K562 (cell line): ENCODE data around the gene P2RY11. TPM values are rescaled to one million over a fixed set of nuclear protein-coding genes. Genes with fewer than 3 reads are reported as not detected.

Source experiments
- ATF3 ChIP-seq, 2 experiments: fragments of 450-650 bp in 1 of 2; sonication (generic) in 1 of 2; formaldehyde crosslinking in 1 of 2; IDR thresholded peaks in 1 of 2; conservative IDR thresholded peaks in 1 of 2; 2 replicates each; pipeline versions ENCODE4 v1.6.1 to v1.8.1; 2016 to 2023; ENCODE audit warnings: mild to moderate bottlenecking in 2 of 2, moderate library complexity in 2 of 2, inconsistent platforms in 1 of 2, missing genetic modification reagents in 1 of 2
- DNMT1 ChIP-seq: fragments of 450-650 bp; IDR thresholded peaks from 2 replicates; pipeline ENCODE4 v1.6.1; 2016; ENCODE audit warnings: antibody characterized with exemption, mild to moderate bottlenecking
- DPF2 ChIP-seq: fragments of 450-650 bp; IDR thresholded peaks from 2 replicates; pipeline ENCODE4 v1.6.1; 2016
- ETV5 ChIP-seq: sonication (generic); formaldehyde crosslinking; IDR thresholded peaks from 2 replicates; pipeline ENCODE4 v1.4.0; 2020; ENCODE audit warnings: low read depth, mild to moderate bottlenecking, missing genetic modification reagents
- FOXA3 ChIP-seq, 2 experiments: fragments of 450-650 bp in 1 of 2; sonication (generic) in 1 of 2; formaldehyde crosslinking; IDR thresholded peaks in 1 of 2; conservative IDR thresholded peaks in 1 of 2; 2 replicates each; pipeline versions ENCODE4 v1.4.0 to v1.8.0; 2020 to 2022; ENCODE audit warnings: mild to moderate bottlenecking in 2 of 2, missing genetic modification reagents in 1 of 2
- HDAC2 ChIP-seq: fragments of 450-650 bp; IDR thresholded peaks from 2 replicates; pipeline ENCODE4 v1.6.1; 2016; ENCODE audit warnings: mild to moderate bottlenecking
- HOMEZ ChIP-seq: fragments of 250-450 bp; sonication (Bioruptor Pico); IDR thresholded peaks from 2 replicates; pipeline ENCODE4 v1.4.0; 2020; ENCODE audit warnings: mild to moderate bottlenecking, moderate library complexity
- HOXB6 ChIP-seq: fragments of 250-450 bp; sonication (Bioruptor Pico); IDR thresholded peaks from 2 replicates; pipeline ENCODE4 v1.5.1; 2022; ENCODE audit warnings: mild to moderate bottlenecking, borderline replicate concordance
- IFI16 ChIP-seq: fragments of 250-450 bp; sonication (Bioruptor Pico); IDR thresholded peaks from 2 replicates; pipeline ENCODE4 v2.1.2; 2022; ENCODE audit warnings: mild to moderate bottlenecking, inconsistent platforms
- MCM5 ChIP-seq: fragments of 450-650 bp; IDR thresholded peaks from 2 replicates; pipeline ENCODE4 v1.6.1; 2016; ENCODE audit warnings: low read depth
- NKRF ChIP-seq: fragments of 450-650 bp; IDR thresholded peaks from 2 replicates; pipeline ENCODE4 v1.6.1; 2016; ENCODE audit warnings: borderline replicate concordance
- POLR2B ChIP-seq: fragments of 450-650 bp; IDR thresholded peaks from 2 replicates; pipeline ENCODE4 v1.6.1; 2018; ENCODE audit warnings: low read depth; ENCODE audit not compliant: partially characterized antibody
- PRDM10 ChIP-seq: fragments of 450-650 bp; IDR thresholded peaks from 2 replicates; pipeline ENCODE4 v1.6.1; 2018; ENCODE audit not compliant: partially characterized antibody
- RBM22 ChIP-seq: fragments of 200-400 bp; formaldehyde crosslinking; IDR thresholded peaks from 2 replicates; pipeline ENCODE4 v1.6.1; 2018; ENCODE audit warnings: low read length, low read depth; ENCODE audit not compliant: poor library complexity, severe bottlenecking
- SNAPC5 ChIP-seq: fragments of 250-450 bp; sonication (Bioruptor Pico); IDR thresholded peaks from 2 replicates; pipeline ENCODE4 v1.8.0; 2021; ENCODE audit warnings: moderate library complexity, mild to moderate bottlenecking, inconsistent platforms
- SP2 ChIP-seq: IDR thresholded peaks from 2 replicates; pipeline ENCODE4 v1.6.1; 2011; ENCODE audit warnings: mild to moderate bottlenecking, low read depth, low read length, moderate library complexity; ENCODE audit not compliant: poor library complexity, severe bottlenecking; ENCODE audit errors: extremely low read depth
- SRSF9 ChIP-seq: fragments of 200-400 bp; formaldehyde crosslinking; IDR thresholded peaks from 2 replicates; pipeline ENCODE4 v1.6.1; 2017; ENCODE audit warnings: low read depth, low read length, borderline replicate concordance
- ZNF586 ChIP-seq: fragments of 450-650 bp; formaldehyde crosslinking; conservative IDR thresholded peaks from 2 replicates; pipeline ENCODE4 v1.4.0; 2020; ENCODE audit warnings: mild to moderate bottlenecking, moderate library complexity
- ZNF780A ChIP-seq: fragments of 250-450 bp; sonication (Bioruptor Pico); IDR thresholded peaks from 2 replicates; pipeline ENCODE4 v1.5.0; 2021; ENCODE audit warnings: mild to moderate bottlenecking
- polyA plus RNA-seq, 8 experiments: library from polyadenylated mRNA; depleted of rRNA in 4 of 8; stranded (reverse) in 5 of 8; unstranded in 3 of 8; fragments of >200 nt; fragmentation: Nextera tagmentation in 2 of 8; fragmentation: Illumina TruSeq in 1 of 8; extraction: Ambion mirVana in 2 of 8; extraction: Trizol in 1 of 8; gene quantifications; 2 replicates each; pipeline versions ENCODE4 v1.2.1 to v1.2.3, GENCODE V29; 2011 to 2014; ENCODE audit warnings: inconsistent platforms in 1 of 8, missing spikeins in 1 of 8
- total RNA-seq, 7 experiments: library from RNA; depleted of rRNA in 6 of 7; stranded (reverse); fragments of >200 nt in 6 of 7; fragmentation: Illumina TruSeq in 2 of 7; extraction: Trizol in 2 of 7; gene quantifications; 2 replicates each; pipeline versions ENCODE4 v1.2.1 to v1.2.3, GENCODE V29; 2011 to 2021; ENCODE audit warnings: low replicate concordance in 1 of 7

The P2RY11 gene
- total and polyA plus RNA-seq, 9 of the 15 experiments (the other 6 are each of a cell fraction or from before 2014, with no cell fraction given), result 0.03 to 10.1 (median 1.5) TPM

GRCh38 chr19:10106100-10106936 is 5.2 kb upstream of the P2RY11 start, which contains the start of gene PPAN (continued):
- no peak for TF ChIP-seq HOMEZ (CRISPR knock-in tag)
- peak; percentile 76 for TF ChIP-seq HDAC2
- no peak for TF ChIP-seq SNAPC5 (CRISPR knock-in tag)
- no peak for TF ChIP-seq SP2
- 0 out of 2 replicates have a peak, but pooled peaks have one; percentile 25 for TF ChIP-seq ETV5 (CRISPR knock-in tag)
- TF ChIP-seq ZNF780A (CRISPR knock-in tag), result no peak
- TF ChIP-seq FOXA3 (CRISPR knock-in tag; conservative IDR thresholded peaks at IDR 0.05 in 1 of 2, IDR thresholded peaks at IDR 0.05 in 1 of 2), result no peak
- TF ChIP-seq ATF3 (IDR thresholded peaks at IDR 0.05), result no peak
- TF ChIP-seq ATF3 (CRISPR knock-in tag; conservative IDR thresholded peaks at IDR 0.05), result no peak
- TF ChIP-seq POLR2B, result peak; percentile 66
- TF ChIP-seq NKRF, result peak; percentile 100
- TF ChIP-seq ZNF586 (CRISPR knock-in tag), result no peak
- TF ChIP-seq DNMT1, result no peak
- no peak for TF ChIP-seq IFI16 (CRISPR knock-in tag)
- no peak for TF ChIP-seq DPF2
- TF ChIP-seq PRDM10, result no peak
- TF ChIP-seq MCM5, result no peak
- TF ChIP-seq RBM22, result peak; percentile 100
- no peak for TF ChIP-seq SRSF9
- no peak for TF ChIP-seq HOXB6 (CRISPR knock-in tag)
